Activated B cell treated with CpG ODN at 0.5 μM for 24 hours (primary cell): ENCODE data around the gene EPSTI1. TPM values are rescaled to one million over a fixed set of nuclear protein-coding genes. Genes with fewer than 3 reads are reported as not detected.

ENCODE experiments used
- ATAC-seq: fragments of 200-7000 bp; cut with Tn5 transposase; one replicate; pipeline ENCODE4 v1.10.0; 2021; ENCODE audit warnings: low read depth, mild to moderate bottlenecking, moderate library complexity
- CTCF ChIA-PET: fragments of 350-600 bp; sonication (Branson Sonifier 250); formaldehyde crosslinking; loops from one replicate; lab custom pipeline; 2021; ENCODE audit warnings: antibody characterized with exemption; lab: Charles Lee
- POLR2A ChIA-PET: fragments of 350-600 bp; sonication (Branson Sonifier 250); formaldehyde crosslinking; loops from one replicate; lab custom pipeline; 2021; ENCODE audit warnings: antibody characterized with exemption; lab: Charles Lee
- DNase-seq: peaks from one replicate; pipeline ENCODE4 v3.0.0; 2022
- H3K27ac Mint-ChIP-seq: one replicate; pipeline ENCODE4 v1.8.0; 2020; ENCODE audit warnings: mixed read lengths
- H3K27me3 Mint-ChIP-seq: one replicate; pipeline ENCODE4 v1.8.0; 2021; ENCODE audit warnings: mixed read lengths
- H3K36me3 Mint-ChIP-seq: one replicate; pipeline ENCODE4 v1.8.0; 2021; ENCODE audit warnings: low read depth, mixed read lengths
- H3K4me1 Mint-ChIP-seq: one replicate; pipeline ENCODE4 v1.8.0; 2021; ENCODE audit warnings: mixed read lengths
- H3K4me3 Mint-ChIP-seq: one replicate; pipeline ENCODE4 v1.8.0; 2020; ENCODE audit warnings: mild to moderate bottlenecking, mixed read lengths
- H3K9me3 Mint-ChIP-seq: one replicate; pipeline ENCODE4 v1.8.0; 2020; ENCODE audit warnings: mixed read lengths
- intact Hi-C: fragments of 100-400 bp; cut with micrococcal nuclease; formaldehyde crosslinking; loops from one replicate; pipeline ENCODE4 v1.15.1; 2024
- total RNA-seq: library from RNA; stranded (reverse); gene quantifications from 2 replicates; pipeline ENCODE4 v1.2.3, GENCODE V29; 2022
- TF ChIP-seq, protein P1 (sequence below): fragments of 200-600 bp; IDR thresholded peaks from one replicate; pipeline ENCODE4 v1.8.0; 2022; ENCODE audit warnings: antibody characterized with exemption, mild to moderate bottlenecking

Gene EPSTI1
- total RNA-seq, 1 donor from 2014 or later, result 32.8 TPM

DNA sequence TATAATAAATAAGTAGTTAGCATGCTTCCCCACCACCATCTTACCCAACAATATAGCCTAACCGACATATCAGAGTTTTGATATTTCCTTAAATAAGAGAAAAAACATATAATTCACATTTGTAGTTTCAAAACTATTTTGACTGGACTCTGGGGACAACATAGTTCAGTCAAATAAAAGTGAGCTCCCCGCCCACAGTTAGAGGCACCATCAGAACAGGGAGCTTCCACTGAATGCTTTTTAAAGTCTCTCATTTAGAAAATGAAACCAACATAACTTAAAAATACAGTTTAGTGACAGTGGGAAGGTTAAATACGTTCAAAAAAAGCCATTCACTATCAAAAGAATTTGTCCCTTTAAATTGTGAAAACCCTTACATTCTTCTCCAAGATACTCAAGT is 92.8 kb downstream of the EPSTI1 start:
- TF ChIP-seq, protein P1, sequence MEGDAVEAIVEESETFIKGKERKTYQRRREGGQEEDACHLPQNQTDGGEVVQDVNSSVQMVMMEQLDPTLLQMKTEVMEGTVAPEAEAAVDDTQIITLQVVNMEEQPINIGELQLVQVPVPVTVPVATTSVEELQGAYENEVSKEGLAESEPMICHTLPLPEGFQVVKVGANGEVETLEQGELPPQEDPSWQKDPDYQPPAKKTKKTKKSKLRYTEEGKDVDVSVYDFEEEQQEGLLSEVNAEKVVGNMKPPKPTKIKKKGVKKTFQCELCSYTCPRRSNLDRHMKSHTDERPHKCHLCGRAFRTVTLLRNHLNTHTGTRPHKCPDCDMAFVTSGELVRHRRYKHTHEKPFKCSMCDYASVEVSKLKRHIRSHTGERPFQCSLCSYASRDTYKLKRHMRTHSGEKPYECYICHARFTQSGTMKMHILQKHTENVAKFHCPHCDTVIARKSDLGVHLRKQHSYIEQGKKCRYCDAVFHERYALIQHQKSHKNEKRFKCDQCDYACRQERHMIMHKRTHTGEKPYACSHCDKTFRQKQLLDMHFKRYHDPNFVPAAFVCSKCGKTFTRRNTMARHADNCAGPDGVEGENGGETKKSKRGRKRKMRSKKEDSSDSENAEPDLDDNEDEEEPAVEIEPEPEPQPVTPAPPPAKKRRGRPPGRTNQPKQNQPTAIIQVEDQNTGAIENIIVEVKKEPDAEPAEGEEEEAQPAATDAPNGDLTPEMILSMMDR, result no peak
- Mint-ChIP-seq H3K27me3 (no peaks in the 10 kb centered on the region), H3K36me3 (peaks cover 80% of the 10 kb centered on the region), H3K4me3 (no peak overlapping the region), H3K27ac (no peak overlapping the region), H3K4me1 (no peaks in the 10 kb centered on the region), H3K9me3 (no peaks in the 10 kb centered on the region)
- ATAC-seq (no peak), DNase-seq (no peak)
- CTCF ChIA-PET, result no interaction called here
- POLR2A ChIA-PET, result no interaction called here
- intact Hi-C loops, result no loop called here

DNA sequence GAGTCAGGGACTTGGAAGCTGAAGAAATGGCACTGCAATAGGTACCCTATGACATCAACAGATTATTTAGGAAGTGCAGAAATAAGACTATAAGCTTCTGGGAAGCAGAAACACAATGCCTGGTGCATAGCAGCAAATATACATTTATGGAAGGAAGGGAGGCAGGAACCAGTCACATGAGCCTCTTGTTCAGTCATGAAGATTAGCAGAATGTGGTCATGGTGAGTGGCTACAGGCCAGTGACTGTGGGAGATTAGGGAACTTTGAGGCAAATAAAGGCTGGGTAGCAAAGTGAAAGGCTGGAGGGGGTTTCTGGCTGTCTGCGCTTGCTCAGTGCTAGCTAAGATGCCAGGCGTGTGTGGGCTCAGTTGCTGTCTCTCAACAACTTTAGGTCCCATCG is 96.3 kb downstream of the EPSTI1 start:
- TF ChIP-seq, protein P1, result no peak
- CTCF ChIA-PET, result no interaction called here
- intact Hi-C loops, result no loop called here
- no peak overlapping the region for H3K27ac Mint-ChIP-seq
- no peaks in the 10 kb centered on the region for H3K9me3 Mint-ChIP-seq
- peaks cover 57% of the 10 kb centered on the region for H3K36me3 Mint-ChIP-seq
- ATAC-seq (no peak), DNase-seq (no peak)
- no peak overlapping the region for H3K4me3 Mint-ChIP-seq
- POLR2A ChIA-PET, result no interaction called here
- no peaks in the 10 kb centered on the region for H3K4me1 Mint-ChIP-seq
- H3K27me3 Mint-ChIP-seq, result no peaks in the 10 kb centered on the region

DNA sequence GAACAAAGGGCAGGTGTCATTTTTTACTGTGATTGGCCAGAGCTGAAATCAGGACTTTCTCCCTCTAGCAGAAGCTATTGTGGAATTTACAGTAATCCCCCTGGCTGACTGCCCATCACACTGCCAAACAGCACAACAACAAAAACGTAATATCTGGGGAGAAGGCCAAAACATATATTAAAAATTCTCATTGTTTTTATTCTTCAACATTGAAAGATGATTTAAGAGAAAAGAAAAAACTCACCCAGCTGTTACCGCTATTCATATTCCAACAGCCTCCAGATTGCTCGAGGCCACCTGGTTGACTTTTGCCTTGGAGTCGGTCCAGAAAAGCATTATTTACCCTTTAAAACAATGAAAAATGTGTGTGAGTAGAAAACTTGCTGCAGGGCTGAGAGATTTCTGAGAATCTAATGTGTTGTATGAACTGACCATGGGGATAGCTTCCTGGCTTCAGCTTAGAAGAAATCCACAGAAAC is 97.2 kb downstream of the EPSTI1 start:
- ChIA-PET CTCF (no interaction called here), POLR2A (no interaction called here)
- Mint-ChIP-seq H3K9me3 (no peaks in the 10 kb centered on the region), H3K27me3 (no peaks in the 10 kb centered on the region), H3K4me3 (no peak overlapping the region), H3K36me3 (peaks cover 50% of the 10 kb centered on the region), H3K27ac (no peak overlapping the region), H3K4me1 (no peaks in the 10 kb centered on the region)
- ATAC-seq (no peak), DNase-seq (no peak)
- TF ChIP-seq, protein P1, result no peak
- intact Hi-C loops, result no loop called here

DNA sequence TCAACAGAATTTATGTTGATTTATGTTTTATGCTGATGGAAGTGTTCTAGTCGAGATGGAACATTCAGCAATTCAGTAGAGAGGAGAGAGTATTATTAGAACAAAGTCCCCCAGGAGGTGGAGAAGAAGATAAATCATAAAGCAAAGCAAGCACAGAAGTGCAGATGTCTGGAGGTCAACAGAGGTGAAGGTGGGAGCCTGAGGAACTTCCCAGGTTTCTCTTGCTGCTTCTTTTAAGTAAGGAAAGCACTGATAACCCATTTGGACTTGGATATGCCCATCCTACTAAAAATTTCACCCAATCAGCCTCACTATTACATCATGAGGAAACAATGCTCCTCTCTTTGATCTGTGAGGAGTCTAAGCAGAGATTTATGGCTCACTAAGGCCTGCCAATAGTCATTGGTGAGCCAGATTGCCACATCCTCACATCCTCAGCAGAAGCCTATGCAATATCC is 98.8 kb downstream of the EPSTI1 start:
- Mint-ChIP-seq H3K9me3 (no peaks in the 10 kb centered on the region), H3K27ac (no peak overlapping the region), H3K36me3 (peaks cover 43% of the 10 kb centered on the region), H3K27me3 (no peaks in the 10 kb centered on the region), H3K4me3 (no peak overlapping the region), H3K4me1 (no peaks in the 10 kb centered on the region)
- DNase-seq (no peak), ATAC-seq (no peak)
- intact Hi-C loops, result no loop called here
- POLR2A ChIA-PET, result no interaction called here
- TF ChIP-seq, protein P1, result no peak
- CTCF ChIA-PET, result no interaction called here

DNA sequence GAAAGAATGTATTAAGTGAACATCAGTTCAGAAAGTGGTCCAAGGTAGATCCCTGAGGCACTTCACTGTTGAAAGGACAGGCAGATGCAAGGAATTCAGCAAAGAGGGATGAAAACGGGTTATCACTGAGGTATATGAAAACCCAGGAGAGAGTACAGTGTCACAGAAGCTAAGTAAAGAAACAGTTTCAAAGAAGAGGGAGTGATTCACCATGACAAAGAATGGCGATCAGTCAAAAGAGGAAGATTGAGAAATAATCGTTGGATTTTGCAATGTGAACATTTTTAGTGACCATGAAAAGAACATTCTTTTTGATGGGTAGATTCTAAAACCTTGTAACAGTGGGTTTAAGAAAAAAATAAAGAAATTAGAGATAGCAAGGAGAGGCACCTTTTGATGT is 99.3 kb downstream of the EPSTI1 start:
- Mint-ChIP-seq H3K27ac (no peak overlapping the region), H3K4me3 (no peak overlapping the region), H3K36me3 (peaks cover 43% of the 10 kb centered on the region), H3K4me1 (no peaks in the 10 kb centered on the region), H3K27me3 (no peaks in the 10 kb centered on the region), H3K9me3 (no peaks in the 10 kb centered on the region)
- ATAC-seq (no peak), DNase-seq (no peak)
- TF ChIP-seq, protein P1, result no peak
- ChIA-PET POLR2A (no interaction called here), CTCF (no interaction called here)
- intact Hi-C loops, result no loop called here
